Activated naive CD4-positive, alpha-beta T cell (primary cell): Measurements from ENCODE around the gene SCN10A.

ENCODE experiments used
- DNase-seq, 4 experiments: peaks; one replicate each; lab custom pipeline; 2025; lab: John Stamatoyannopoulos, UW

The SCN10A gene

DNA sequence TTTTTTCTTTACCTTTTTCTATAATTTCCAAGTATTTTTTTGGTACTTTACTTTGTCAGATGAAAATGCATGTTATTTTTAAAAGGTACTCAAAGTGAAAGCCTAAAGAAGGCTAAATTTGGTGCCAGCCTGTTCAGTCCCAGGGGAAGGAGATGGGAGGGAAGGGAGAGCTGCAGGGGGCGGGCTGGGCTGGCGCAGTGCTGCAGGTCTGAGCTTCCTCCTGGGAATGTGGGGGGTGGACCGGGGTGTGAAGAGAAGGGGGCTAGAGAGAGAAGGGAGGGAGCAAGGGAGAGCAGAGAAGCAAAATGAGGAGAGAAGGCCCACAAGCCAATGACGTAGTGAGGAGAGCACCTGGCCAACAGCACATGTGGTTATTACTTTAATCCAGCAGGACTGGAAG, 95.6 kb downstream of the SCN10A start:
- DNase-seq, result no peak

DNA sequence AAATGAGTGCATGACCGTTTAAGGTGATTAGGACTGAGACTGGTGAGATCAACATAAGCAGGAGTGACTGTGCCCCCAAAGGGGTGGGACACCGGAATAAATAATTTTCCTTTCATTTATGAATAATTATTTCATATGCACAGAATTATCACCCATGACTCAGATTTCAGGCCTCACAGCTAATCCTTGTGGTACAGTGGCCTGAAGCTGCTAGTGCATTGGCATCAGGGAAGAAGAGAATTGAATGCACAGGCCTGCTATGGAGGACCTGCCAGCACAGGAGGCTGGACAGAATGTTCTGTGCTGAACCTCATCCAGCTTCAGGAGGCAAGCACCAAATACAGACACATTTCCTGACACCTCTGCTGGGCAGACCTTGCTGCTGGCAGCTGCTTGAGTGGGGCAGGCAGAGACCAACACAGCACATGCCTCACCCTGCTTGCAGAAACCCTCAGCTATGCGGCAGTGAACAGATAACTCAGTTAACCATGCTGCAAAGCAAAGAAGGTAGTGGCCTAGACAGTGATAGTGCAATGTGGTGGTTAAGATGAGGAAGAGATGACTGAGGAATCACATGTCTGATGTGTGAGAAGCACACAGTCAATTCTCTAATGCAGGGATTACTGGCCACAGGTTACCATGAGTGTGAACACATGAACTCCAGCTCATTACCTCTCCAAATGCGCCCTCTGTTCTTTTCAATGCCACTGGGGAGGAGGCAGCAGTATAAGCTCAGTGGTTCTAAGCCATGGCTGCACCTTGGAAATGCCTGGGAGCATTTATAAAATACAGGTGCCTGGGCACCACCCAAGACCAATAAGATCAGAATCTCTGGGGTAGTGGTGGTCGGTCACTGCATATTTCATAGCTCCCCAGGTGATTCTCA, 98.4 kb downstream of the SCN10A start:
- no peak for DNase-seq

DNA sequence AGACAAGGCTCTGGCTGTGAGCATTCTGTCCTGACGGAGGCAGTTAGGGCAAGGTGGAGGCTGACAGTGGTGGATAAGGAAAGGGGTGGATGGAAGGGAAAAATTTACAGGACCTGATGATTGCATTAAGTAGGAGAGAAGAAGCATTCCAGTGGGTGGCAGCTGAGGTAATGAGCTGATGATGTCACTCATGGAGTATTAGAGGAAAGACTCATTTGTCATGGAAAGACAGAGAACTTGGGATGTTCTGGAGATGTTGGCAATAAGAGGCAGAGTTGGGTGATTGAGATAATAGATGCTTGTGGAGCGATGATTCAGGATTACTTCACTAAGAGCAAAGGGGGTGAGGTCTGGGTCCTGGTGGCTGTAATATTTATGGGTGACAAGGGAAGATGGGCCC, 102.9 kb downstream of the SCN10A start:
- no peak for DNase-seq

DNA sequence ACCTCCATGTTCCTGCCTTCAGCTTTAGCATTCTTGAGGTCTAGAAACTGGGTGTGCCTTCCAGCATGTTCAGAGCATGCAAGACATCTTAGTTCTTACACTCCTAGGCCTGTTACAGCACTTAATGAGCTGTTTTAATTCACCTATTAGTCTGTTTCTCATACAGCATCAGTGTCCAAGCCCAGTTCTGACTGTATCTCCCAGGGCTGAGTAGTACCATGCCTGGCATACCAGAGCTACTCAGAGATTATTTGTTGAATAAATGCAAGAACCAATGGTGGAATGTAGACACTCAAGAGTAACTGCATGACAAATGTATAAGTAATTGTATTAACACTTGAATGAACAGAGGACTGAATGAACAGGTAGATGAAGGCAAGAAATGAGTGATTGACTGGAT, 104.7 kb downstream of the SCN10A start:
- no peak for DNase-seq

DNA sequence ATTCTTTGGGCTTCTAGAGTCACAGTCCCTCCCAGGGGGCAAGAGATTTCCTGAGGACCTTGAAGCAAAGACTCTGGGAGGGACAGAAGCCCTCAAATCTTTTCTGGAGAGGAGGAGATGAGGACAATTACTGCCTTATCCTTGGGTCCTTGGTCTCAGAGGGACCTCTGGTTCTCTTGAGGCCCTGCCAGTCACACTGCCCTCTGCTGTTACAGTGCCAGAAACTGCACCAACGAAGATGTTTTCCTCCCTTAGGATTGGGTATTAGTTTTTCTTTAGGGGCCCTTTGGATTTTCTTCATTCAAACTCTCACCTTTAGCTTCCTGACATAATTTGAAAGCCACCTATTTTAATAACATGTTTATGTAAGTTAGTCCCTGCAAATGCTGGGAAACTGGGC, 108.3 kb downstream of the SCN10A start:
- DNase-seq, result no peak

DNA sequence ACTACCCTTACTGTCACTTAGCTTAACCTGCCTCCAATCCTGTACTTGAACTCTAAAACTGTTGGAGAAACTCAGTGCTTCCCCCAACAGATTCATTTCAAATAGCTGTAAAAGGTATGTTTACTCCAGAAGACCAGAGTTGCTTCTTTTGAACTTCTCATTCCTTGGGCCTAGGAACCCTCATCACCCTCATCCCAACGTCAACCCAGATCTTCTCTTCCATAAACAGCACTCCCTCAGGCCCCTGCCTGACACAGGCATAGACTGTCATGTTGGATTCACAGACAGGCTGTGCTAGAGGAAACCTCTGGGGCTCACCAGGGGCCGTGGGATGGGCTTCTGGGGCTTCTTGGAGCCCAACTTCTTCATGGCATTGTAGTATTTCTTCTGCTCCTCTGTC, 109.1 kb downstream of the SCN10A start:
- no peak for DNase-seq

DNA sequence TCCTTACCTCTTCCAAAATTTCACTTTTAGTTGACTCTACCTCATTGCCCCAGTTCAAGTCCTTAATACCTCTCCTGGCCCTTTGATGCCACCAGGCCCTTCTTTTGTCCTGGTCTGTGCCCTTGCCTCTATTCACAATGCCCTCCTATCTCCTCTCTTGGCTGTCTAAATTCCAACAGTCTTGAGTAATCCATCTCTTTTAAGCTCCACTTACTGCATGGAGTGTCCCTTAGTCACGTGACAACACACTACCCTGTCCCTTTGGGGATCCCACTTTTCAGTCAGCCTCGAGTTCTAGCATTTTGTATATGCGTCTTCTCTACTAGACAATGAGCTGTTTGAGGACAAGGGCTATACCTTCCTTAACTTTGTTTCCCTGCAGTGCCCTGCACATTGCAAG, 113.8 kb downstream of the SCN10A start:
- no peak for DNase-seq

DNA sequence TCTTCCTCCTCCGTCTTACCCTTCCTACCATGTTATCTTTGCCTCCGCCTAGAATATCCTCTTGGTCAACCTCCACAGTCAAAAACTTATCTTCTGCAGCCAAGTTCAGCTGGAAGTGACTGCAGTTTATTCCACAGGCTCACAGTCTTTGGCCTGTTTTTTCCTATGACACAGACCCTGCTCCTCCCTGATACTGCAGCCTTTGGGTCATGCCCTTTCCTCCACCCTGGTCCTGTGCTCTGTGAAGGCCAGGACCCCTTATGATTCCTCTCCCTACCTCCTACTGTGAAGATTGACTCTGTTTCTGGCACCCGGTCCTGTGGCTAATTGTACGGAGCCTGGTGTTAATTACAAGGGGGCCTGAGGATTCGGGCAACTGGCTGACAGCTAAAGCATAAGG, 117.3 kb downstream of the SCN10A start:
- no peak for DNase-seq

DNA sequence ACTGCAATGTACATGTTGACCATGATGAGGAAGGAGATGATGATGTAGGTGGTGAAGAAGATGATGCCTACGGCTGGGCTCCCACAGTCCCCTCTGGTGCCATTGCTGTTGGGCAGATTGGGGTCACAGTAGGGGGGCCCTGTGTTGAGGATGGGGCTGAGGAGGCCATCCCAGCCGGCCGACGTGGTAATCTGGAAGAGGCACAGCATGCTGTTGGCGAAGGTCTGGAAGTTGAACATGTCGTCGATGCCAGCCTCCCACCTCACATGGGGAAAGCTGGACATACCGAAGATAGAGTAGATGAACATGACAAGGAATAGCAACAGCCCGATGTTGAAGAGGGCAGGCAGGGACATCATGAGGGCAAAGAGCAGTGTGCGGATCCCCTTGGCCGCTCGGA, 118.0 kb downstream of the SCN10A start:
- no peak for DNase-seq

DNA sequence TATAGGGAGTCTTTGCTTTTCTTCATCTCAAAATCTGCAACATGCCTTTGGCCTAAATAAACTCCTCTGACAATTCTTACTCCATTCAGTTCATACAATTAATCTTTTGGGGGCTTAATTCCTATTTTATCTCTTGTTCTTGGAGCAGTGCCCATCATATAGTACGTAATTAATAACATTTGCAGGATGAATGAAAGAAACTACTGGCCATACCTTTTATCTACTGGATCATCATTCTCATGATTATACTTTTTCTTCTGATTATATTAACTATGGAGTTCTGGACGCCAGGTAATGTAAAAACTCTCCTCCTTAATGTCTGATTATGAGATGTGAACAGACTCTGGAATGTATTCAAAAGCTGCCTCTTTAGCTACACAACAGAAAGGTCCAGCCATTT, 120.0 kb downstream of the SCN10A start:
- DNase-seq, result no peak

DNA sequence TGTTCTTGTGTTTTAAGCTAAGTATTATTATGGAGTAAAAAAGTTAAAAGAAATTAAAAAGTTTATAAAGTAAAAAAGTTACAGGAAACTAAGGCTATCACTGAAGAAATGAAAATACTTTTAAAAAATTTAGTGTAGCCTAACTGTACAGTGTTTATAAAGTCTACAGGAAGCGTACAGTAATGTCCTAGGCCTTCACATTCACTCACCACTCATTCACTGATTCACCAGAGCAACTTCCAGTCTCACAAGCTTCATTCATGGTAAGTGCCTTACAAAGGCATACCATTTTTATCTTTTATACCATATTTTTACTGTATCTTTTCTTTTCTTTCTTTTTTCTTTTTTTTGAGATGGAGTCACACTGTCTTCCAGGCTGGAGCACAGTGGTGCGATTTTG, 125.8 kb downstream of the SCN10A start:
- no peak for DNase-seq

DNA sequence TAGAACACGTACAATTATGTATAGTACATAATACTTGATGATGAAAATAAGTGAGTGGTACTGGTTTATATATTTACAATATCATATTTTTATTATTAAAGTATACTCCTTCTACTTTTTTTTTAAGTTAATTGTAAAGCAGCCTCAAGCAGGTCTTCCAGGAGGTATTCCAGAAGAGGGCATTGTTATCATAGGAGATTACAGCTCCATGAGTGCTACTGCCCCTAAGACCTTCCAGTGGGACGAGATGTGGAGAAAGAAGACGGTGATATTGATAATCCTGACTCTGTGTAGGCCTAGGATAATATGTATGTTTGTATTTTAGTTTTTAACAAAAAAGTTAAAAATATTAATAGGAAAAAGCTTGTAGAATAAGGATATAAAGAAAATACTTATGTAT, 126.2 kb downstream of the SCN10A start:
- no peak for DNase-seq

DNA sequence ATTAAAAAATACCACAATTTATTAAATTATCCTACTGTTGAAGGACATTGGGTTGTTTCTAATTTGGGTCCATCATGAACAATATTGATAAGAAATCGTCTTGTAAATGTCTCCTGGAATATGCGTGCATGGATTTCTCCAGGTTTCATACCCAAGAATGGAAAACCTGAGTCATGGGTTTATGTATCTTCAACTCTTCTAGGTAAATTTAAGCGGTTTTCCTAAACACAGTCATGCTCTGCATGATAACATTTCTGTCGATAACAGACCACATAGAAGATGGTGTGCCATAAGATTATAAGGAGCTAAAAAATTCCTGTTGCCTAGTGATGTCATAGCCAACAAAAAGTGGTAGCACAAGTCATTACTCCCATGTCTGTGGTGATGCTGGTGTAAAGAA, 126.7 kb downstream of the SCN10A start:
- no peak for DNase-seq

DNA sequence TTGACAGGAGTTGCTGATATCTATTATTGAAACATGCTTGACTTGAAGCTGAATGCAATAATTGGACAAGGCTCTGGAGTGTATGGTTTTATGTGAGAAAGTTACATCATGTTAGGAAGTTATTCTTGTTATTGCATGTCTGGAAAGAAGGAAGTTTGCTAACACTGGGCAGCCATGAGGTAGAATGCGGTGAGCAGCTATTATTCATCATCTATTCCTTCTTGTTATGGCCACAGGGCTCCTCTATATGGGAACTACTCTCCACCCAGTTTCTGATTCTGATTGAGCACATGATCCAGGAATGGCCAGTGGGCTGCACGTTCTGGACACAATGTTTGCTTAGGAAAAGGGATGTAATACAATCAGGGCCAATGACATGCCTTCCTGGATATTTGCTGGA, 128.7 kb downstream of the SCN10A start:
- DNase-seq, result no peak

DNA sequence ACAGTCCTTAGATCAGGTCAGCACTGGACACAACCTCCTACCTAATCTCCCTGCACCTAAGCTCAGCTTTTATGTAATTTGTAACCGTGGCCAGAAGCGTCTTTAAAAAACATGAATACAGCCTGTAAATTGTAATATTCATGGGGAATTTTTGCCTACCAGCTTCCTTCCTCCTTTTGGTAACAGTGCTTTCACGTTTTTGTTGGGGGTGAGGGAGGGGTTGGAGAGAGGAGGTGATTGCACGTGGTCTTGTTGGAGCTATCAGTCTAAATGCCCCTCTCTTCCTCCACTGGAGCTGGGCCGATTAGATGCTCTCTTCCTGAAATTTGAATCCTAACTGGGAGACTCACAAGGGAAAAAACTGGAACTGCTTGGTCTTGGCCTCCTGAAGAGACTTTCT, 131.5 kb downstream of the SCN10A start:
- no peak for DNase-seq

DNA sequence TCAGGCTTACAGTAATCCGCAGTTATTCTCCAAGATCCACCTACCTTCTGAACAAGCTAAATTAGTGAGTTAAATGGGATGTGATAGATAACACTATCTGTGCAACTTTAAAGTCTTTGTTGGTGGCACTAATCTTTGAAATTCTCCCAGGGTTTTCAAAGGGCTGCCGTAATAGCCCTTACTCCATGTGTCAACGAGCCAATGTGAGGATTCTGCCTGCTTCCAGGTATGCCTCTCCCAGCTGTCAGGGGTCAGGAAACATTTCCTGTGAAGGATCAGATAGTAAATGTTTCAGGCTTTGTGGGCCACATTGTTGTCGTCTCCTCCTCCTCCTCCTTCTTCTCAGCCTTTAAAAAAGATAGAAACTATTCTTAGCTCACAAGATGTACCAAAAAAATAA, 146.3 kb downstream of the SCN10A start:
- no peak for DNase-seq

DNA sequence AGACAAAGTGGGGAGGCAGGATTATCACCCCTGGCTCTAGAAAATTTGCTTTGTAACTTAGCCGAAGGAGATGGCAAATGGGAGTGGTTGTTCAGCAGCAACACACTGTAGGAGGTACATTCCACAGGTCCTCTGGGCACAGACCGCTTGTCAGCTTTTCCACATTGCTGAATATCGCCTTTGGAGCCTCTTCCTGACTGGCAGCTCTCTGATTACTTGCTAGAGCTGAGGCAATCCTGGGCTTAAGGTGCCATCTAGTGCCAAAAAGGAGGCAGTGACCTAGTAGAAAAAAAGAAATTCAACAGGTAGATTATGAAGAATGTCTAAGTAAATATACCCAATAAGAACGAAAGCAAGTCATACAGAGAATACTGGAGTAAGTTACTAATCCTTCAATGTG, 153.5 kb downstream of the SCN10A start:
- DNase-seq, result no peak

DNA sequence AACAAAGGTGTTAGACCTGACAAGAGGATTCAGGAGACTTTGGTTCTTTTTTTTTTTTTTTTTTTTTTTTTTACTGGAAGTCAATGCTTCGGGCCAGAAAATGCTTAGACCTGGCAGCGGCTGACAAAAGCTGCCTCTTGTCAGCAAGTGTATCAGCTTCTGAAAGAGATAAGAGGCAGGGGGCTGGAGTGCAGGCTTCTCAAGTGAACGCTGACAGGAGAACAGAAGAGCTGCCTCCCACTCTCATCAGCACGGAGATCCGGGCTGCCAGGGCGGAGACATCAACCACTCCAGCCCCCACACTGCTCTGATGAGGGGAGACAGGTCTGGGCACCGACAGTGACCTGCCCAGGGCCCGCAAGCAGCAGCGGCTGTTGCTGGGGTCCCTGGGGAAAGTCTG, 157.2 kb downstream of the SCN10A start:
- no peak for DNase-seq

DNA sequence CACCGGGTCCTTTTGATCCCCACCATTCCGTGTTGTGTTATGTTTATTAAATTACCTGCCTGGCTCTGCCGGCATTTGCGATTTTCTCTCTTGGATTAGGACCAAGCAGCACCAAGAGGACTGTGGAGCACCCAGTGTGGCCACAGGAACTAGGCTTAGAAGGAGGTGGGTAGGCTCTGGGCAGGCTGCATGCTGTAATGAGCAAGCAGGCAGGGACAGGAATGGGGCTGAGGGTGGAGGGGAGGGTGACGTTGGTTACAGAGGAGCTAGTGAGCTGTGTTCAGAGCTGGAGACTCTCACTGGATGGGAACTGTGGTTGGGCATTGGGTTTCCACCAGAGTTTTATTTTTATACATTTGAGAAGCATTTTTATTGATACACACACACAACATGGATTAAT, 158.6 kb downstream of the SCN10A start:
- no peak for DNase-seq

DNA sequence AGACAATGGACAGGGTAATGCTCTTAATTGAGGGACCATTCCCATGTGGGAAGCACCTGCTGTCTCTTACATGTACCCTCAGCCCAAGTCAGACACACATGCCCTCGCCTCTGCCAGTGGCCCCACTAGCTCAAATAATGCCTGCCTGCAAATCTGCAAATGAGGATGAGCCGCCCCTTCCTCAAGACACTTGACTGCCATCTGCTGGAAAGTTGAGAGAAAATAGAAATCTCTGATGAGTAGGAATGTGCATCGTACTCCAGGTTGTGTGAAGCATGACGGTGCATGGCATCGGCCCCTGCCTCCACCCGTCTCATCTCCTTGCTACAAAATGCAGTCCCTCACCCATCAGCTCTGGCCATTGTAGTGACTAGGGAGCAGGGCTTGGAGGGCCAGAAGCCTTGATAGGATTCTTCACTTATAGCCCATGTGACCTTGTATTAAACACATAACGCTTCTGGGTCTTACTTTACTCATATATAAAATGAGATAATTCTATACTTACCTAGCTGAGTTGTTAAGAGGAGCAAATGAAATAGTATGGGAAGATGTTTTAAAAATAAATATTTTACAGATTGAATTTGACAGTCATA, 160.2 kb downstream of the SCN10A start:
- no peak for DNase-seq

DNA sequence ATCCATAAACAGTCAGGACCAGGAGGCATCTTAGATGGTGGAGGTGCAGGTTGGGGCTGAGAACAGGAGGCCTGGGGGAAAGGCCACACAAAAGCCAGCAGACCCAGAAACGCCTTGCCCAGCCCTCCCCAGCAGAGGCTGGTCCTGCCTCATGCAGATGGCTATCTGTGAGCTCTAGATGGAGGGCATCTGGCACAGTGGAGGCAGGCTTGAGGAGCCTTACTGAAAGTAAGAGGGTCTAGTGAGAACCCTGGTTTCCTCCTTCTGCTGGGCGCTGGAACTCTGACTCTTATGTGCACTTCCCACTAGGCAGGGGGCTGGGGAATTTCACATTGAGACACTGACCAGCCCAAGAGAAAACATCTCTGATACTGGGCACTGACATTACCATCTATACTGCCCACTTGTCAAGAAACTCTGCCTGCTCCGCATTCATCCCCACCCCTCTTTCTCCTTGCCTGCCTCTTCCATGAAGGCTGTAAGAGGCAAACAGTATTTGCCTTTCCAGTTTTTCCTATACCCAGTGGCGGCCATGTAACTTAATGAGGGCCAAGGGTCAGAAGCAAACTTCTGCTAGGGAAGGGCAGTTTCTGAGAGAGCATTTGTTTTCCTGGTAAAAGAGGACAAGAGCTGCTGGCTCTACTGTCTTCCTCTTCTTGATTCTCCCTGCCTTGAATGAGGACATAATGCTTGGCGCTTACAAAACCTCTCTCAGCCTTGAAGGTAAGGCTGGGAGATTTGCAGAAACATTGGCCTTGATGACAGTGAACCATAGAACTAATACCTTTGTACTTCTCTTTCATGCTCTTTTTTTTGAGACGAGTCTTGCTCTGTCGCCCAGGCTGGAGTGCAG, 162.1 kb downstream of the SCN10A start:
- no peak for DNase-seq

DNA sequence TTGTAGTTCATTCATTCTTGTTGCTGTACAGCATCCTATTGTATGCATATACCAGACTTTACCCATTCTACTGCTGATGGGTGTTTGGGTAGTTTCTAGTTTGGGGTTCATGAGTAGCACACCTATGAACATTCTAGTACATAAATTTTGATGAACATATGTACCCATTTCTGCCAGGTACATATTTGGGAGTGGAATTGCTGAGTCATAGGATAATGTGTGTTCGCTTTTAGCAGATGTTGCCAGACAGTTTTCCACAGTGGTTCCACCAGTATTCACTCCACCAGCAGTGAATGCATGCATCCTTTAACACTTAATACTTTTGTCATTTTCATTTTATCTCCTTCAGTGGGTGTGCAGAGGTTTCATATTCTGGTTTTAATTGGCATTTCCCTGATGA, 163.1 kb downstream of the SCN10A start:
- DNase-seq, result no peak
